Hematopoietic multipotent progenitor cell treated with erythropoietin and hydrocortisone succinate and interleukin-3 and kit ligand, for 4 days (in vitro differentiated cells): Measurements from ENCODE around the gene ST8SIA5.

Experiments used
- DNase-seq: peaks from one replicate; pipeline ENCODE4 v3.0.0-alpha.2; 2015

The ST8SIA5 gene

DNA sequence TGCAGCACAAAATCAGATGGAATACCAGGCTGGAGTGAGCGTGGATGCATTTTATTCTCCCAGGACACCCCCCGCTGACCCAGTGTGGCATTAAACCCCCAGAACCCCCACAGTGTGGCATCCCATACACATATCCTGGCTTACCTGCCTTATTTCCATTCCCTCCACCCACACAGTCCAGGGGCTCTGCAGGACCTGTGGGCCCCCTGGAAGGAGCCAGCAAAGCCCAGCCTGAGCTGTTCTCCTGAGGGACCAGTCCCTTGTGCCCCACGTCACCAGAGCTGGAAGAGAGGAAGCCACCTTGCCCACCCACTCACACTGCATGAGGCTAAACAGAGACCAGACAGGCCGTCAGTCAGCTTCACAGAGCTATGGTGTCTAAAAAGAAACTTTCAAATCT, 20.1 kb downstream of the ST8SIA5 start:
- no peak for DNase-seq

DNA sequence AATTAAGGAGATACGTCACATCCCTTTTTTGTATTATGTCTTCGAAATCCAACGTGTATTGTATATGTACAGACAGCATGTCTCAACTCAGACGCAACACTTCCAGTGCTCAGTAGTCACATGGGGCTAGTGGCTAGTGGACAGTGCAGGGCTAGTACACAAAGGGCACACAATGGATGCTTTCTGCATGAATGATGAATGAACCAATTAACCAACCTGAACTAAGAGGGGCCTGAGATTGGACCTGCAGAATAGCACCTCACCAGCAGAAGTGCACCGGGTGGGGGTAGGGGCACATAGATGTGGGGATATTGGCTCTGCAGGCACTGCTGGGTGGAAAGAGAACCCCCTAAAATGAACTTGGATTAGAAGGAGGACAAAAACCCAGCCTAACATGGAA, 20.7 kb downstream of the ST8SIA5 start:
- DNase-seq, result no peak

DNA sequence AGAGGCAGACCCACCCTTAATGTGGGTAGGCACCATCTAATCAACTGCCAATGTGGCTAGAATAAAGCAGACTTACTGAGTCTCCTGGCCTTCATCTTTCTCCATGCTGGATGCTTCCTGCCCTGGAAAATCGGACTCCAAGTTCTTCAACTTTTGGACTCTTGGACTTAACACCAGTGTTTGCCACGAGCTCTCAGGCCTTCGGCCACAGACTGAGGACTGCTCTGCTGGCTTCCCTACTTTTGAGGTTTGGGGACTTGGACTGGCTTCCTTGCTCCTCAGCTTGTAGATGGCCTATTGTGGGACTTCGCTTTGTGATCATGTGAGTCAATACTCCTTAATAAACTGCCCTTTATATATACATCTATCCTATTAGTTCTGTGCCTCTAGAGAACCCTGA, 21.9 kb downstream of the ST8SIA5 start:
- no peak for DNase-seq

DNA sequence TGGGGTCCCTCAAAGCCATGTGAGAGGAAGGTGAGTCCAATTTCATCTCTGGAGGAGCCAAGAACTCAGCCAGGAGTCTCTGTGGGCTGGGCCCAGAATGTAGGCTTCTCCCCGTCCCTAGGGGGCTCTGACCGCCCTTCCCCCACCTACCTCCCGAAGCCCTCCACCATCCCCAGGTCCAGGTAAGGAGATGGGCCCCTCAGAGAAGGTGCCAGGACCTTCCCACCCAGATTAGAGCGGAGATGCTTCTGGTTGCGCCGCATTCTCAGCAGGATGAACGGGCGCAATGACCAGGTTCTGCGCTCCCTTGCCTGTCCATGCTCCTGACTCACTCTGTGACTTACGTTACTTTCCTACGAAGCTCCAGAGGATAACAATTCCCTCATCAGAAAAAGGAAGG, 23.0 kb downstream of the ST8SIA5 start:
- DNase-seq, result no peak

DNA sequence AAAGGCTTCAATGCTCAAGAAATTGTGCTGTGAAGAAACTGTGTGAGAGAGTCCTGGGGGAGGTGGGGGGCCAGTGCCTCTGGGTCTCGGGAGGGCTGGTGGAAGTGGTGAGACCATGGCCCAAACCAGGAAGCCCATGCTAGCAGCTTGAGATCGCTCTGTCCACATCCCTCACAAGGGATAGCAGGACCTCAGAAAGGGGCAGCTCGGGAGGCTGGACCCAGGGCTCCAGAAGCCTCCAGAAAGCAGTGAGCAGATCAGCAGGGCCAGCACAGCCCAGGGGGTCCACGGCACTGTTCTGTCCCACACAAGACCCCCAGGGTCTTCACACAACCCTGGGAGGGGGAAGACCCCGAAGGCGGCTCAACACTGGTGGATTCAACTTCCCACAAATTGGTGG, 24.1 kb downstream of the ST8SIA5 start:
- no peak for DNase-seq

DNA sequence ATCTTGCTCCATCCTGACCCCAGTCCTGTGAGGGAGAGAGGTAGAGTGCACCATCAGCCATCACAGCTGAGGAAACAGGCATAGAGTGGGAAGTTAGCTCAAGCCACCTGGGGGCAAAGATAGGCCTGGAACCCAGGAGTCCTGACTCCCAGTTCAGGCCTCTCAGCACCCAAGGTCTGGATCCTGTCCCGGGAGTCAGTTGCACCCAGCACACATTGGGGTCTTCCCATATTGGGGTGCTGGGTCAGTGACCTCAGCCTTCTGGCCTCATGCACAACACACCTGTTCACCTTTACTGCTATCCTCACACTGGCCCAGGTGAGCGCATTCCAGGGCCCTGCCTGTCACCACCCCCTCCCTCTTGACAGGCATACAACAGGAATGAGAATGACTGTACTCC, 24.7 kb downstream of the ST8SIA5 start:
- no peak for DNase-seq

DNA sequence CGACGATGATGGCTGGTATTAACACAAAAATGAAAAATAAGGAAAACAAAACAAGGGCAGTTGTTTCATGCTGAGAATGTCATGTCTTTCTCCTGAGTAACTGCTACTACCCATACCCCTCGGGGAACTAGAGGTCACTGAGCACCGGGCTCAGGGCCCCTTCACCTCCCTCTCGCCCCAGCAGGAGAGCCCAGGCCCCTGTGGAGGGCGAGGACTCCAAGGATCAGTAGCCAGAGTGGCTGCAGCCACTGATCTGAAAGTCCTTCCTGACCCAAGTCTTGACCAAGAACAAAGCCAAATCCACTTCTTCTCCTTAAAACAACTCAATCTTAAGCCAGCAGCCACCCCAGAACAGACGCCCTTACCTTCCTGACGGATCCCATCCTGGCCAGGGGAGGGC, 25.5 kb downstream of the ST8SIA5 start:
- DNase-seq, result no peak

DNA sequence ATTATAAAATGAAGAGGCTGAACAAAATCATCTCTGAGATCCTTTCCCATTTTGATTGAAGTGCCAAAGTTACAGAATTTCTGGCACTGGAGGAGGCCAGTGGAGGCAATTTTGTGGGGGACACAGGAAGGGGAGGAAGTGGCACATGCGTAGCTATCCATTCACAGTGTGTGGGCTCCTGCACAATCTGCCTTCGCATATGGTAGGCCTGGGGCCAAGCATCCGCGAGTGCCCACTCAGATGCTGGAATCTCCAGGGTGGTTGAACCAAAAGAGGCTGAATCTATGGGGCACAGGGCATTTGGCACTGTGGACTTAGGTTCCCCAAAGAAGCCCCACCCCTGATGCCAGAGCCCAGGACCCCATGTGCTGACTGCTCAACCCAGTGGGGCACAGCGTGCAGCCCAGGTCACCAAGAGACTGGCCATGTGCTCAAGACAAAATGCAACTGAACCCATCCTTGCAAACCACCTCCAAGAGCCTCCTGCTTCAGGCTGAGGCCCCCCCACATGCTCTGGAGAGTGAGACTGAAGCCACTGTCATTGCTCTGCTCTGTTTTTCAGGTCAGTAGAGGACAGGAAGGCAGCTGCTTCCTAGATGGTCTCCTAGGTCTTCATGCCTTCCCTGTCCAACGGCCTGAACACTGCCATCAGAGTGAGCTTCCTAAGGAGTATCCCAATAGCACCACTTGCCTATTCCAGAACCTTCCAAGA, 28.5 kb downstream of the ST8SIA5 start:
- DNase-seq, result no peak

DNA sequence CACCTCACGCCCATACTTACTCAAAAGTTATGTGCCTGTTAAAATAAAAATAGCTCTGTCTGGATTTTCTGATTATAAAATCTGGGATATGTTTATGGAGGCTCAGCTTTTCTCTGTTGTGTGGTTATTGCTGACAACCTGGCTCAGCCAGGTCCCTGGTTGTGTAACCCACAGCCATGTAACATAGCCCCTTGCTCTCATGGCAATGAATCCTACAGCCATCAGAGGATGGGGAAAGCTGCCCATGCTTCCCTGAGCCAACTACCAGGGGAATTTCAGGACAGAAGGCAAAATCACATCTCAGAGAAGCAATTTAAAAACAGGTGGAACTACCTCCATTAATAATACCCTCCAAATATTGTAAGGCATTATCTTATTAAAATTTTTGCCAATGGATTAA, 29.7 kb downstream of the ST8SIA5 start:
- no peak for DNase-seq

DNA sequence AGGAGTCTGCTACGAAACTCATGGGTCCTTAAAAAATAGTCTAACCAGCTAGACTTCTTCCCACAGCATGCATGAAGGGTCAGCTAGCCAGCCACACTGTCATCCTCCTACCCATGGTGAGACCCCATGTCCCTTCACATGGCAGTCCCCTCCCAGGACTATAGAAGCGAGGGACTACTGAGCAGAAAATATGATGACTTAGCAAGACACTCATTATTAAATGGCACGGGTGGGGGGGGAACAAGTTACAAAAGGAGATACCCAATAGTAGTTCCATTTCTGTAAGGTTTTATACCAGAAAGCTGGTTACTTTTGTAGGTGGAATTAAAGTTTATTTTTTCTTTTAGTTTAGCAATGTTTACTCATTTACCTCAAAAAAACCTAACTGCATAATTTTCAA, 31.5 kb downstream of the ST8SIA5 start:
- DNase-seq, result no peak

DNA sequence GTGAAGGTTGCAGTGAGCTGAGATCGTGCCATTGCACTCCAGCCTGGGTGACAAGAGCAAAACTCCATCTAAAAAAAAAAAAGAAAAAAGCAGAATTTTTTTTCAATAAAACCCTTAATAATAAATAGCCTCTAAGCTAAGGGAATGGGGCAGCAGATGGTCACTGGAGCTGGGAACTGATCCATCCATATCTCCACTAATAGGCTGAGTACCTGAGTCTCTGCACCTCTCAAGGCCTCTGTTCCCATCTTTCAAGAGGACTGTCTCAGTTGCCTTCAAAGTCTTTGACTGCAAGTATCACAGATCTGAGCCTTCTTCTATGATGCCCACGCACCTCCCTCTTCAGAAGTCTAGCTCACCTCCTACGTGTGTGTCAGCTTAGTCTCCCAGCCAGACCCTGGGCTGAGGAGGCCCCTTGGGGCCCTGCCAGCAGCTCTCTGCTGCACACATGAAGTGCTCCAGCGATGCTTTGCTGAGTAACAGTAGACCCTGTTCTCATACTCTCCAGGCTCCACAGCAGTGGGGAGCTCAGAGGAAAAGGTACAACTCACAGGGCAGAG, 32.9 kb downstream of the ST8SIA5 start:
- DNase-seq, result no peak

DNA sequence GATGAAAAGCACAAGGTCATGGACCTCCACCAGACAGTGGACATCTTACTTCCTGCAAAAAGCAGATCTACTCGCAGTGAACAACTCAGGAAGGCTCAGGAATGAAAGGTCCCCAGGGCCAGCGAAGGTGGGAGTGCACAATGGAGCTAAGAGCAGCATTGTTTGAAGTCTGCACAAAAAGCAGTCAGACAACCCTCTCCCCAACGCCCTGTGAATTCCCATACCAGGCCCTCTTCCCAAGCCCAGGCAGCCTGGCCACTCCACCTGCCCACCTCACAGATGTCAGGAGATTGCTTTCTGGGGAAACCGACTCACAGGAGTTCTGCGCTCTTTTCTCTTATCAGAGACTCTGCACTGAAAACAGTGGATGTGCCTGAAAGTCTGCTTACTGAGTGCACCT, 34.8 kb downstream of the ST8SIA5 start:
- DNase-seq, result no peak

DNA sequence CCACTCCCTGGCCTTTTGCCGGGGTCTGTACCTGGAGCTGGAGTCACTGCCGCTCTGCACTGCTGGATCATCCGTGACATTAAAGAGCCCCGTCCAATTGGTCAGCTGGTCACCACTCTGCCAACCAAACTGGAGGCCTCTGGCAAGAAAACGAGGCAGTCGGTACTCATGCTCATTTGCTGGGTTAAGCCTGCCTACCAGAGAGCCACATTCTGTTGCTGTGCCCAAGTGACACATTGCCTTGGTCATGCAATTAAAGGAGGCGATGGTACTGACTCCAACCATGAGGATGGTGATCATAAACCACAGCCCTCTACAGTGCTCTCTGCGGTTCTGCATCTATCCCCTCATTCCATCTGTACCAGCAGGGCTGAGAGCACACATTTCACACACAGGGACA, 35.5 kb downstream of the ST8SIA5 start:
- DNase-seq, result no peak

DNA sequence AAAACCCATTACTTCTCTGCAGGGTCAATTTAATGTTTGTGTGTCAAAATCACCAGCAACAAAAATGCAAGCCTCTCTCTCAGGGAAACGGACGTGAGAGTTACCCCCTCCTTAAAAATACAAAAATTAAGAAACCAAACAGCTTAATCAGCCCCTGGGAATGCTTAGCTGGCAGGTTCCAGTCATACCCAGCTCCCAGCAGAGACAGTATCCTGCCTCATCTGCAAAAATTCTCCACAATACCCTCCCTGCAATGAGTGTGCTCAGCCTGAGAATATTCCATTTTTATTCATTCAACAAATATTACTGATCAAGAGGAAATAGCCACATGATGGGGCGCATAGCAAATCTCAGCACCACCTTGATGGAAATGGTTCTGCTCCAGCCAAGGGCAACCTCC, 36.3 kb downstream of the ST8SIA5 start:
- no peak for DNase-seq

DNA sequence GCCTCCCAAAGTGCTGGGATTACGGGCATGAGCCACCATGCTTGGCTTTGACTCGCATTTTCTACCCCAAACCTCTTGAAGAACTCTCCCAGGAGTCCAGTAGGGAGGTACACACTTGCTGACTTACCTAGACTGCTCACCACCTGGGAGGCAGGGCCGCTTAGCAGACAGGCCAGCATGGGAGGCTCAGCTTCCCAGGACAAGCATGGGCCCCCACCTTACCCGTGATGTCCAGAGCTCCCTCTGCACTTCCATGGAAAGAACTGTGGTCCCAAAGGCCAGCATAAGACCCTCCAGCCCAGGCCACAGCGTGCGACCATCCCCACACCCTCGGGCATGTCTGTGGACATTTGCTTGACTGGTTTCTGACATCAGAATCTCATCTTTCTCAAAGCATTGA, 36.8 kb downstream of the ST8SIA5 start:
- DNase-seq, result no peak

DNA sequence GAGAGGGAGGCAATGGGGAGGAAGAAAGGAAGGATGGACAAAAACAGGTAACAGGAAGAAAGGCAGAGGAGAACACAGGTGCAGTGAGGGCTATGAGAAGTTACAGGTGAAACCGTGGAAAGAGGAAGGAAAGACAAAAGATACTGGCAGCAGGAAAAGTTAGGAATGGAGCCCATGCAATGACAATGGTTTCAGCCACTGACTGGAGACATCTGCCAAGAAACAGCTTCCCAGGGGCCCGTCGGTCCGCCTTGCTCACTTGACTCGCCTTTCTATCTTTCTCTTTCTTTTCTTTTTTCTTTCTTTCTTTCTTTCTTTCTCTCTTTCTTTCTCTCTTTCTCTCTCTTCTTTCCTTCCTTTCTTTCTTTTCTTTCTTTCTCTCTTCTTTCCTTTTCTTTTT, 37.5 kb downstream of the ST8SIA5 start:
- no peak for DNase-seq

DNA sequence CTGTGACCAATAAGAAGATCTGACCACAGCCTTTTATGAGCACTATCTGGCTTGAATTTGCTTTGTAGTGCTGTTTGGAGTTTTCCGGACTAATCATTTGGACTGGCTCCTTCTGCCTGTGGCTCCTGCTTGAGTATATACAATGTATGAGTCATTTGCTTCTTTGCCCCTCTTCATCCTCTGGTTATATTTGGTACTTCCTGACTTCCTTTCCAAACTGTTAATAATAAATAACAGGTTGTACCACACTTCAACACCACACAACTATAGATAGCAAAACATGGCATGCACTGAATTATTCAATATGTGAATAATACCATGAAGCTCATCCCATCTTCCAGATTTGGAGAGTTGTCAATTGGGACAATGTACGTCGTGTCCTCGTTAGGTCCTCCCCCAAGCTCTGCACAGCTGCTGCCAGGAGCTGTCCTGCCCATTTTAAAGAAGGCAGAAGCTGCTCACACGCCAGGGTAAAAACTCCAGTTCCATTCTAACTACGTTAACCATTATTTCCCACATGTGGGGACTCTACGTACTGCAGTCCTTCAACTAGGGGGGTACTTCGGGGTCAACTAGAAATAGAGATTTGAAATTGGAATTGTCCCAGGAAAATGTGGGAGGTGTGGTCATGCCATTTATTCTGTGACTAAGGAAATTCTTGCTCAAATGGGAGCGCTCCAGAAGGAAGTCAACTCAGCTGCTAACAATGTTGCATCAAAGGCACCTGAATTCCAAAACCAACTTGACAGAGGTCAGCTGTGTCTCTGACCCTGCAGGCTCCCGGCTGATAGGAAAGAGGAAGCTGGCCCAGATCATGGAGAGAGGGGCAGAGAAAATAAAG, 38.1 kb downstream of the ST8SIA5 start:
- no peak for DNase-seq

DNA sequence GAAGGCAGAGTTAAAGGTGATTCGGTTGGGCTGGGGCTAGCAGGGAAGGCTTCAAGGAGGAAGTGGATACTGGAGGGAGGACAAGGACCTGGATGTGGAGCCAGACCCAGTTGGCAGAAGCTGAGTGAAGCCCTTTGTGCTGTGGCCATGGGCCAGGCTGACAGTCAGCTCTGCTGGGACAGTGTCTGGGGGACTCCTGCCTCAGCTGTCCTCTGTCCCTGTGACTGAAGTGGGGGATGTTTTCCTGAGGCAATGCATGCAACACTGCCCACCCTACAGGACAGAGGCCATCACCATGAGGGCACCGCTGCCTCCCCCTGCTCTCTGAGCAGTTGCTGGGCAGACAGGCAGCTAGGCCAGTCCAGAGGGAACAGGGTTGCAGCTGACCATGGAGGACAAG, 40.0 kb downstream of the ST8SIA5 start:
- DNase-seq, result no peak

DNA sequence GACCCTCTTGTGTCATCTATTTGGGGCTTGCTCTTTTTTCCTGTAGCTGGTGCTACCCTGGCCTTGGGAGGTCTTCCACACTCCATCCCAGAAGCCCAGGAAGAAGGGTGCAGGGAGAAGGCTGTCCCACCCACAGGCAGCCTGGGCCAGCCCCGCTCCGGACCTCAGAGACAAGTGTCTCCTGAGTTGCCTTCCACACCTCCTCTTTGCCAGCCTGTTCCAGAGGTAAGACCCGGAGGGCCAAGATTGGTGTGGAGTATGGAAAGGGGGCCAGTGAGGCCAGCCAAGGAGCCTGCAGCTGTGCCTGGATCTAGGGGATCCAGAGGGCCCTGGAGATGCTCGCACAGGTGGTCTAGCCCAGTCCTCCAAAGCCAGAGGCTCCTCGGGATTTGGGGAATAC, 40.5 kb downstream of the ST8SIA5 start:
- no peak for DNase-seq

DNA sequence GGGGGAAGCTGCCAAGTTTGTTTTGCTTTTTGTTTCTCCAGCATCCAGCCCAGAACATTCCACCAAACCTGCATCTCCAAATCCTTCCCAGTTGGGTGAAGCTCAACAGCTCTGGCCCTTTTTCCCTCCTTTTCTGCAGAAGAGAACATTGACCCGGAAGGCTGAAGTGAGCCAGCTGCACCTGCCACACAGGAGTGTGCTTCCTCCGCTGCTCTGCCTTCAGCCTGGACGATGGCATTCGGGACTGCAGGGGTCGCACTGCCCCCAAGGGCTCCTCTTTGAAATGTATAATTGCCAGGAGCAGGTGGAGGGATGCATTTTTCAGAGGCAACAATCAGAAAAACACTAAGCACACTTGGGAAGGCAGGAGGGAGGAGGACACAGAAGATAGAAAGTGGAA, 41.8 kb downstream of the ST8SIA5 start:
- DNase-seq, result no peak

DNA sequence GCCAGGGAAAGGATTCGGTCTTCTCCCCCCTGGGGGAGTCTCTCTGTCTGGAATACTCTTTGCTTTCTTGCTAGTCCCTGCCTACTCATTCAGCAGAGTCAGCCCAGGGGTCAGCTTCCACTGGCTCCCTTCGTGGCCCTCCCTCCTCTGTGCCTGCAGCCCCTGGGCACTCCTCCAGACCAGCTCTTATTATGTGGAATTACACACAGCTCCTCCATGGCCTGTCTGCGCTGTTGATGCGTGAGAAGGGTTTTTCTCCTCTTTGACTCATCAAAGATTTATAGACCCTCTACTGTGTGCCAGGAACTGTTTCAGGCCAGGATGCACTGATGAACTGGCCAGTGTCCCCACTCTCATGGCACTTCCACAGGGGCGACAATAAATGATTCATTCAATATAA, 44.4 kb downstream of the ST8SIA5 start:
- no peak for DNase-seq

DNA sequence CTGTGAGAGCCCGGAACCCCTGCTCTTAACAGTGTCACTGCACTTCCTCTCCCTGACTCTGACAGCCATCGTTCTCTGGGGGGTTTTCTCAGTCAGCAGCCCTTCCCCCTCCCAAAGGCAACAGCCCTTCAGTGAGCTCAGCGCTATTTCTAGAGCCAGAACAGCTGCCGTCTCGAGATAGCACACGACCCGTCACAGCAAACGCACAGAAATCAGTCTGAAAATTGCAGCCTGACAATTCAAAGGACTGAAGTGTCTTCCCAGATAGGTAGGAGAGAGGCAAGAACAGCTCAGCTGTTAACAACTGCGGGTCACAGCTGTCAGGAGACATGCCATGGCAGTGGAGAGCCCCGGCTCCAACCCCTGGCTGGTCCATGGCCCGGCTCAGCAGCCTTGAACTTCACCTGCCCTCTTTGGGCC, 45.4 kb downstream of the ST8SIA5 start:
- peak; percentile 92 for DNase-seq

DNA sequence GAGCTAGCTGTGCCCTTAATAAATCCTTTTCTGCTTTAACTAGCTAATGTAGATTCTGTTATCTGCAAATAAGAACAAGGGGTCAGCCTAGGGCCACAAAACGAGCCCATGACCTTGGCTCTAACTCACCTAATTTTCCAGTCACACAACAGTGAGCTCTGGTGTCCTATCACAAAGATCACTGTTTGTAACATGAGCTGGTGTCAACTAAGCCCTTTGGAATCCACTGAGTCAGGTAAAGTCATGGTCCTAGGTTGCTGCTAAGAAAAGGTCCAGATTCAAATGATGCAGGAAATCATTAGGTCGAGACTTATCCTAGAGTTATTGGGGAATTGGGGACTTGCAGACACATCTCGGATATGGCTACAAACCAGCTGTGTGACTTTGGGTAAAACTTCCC, 49.9 kb downstream of the ST8SIA5 start:
- DNase-seq, result no peak

DNA sequence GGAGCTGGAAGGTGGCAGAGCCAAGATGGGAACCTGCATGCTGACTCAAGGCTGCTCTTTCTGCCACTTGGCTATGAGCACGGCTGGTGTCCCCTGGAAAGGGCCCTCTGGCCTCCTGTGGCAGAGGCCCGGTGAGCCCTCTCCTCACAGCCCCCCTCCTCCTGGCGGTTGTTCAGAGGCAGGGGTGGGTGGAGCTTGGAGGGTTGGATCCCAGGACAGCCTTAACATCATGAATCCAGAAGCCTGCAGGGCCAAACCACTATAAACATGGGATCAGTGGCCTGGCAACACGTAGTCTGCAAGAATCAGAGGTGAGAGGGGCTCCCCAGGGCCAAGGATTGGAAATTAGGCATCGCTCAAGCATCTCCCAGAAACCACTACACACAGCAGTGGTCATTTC, 51.3 kb downstream of the ST8SIA5 start:
- no peak for DNase-seq
